Fibroblast of lung (primary cell): ENCODE measurements around the gene SMYD5. TPM values are rescaled to one million over a fixed set of nuclear protein-coding genes. Genes with fewer than 3 reads are reported as not detected.

ENCODE experiments used
- DNase-seq, 2 donors: peaks; one replicate each; pipeline versions ENCODE4 v3.0.0 to v3.0.0-alpha.2; 2010; ENCODE audit warnings: low read depth in 2 of 2
- H2AFZ ChIP-seq: 2 replicates; pipeline ENCODE4 v1.5.1; 2012; ENCODE audit warnings: low read length, control low read depth, inconsistent platforms
- H3K27ac ChIP-seq: 2 replicates; pipeline ENCODE4 v1.5.1; 2011; ENCODE audit warnings: low read length, control low read depth; ENCODE audit not compliant: insufficient read depth
- H3K27me3 ChIP-seq: 2 replicates; pipeline ENCODE4 v1.5.1; 2011; ENCODE audit warnings: mild to moderate bottlenecking, low read length; ENCODE audit not compliant: control insufficient read depth, insufficient read depth
- H3K36me3 ChIP-seq: 2 replicates; pipeline ENCODE4 v1.5.1; 2011; ENCODE audit warnings: low read length; ENCODE audit not compliant: control insufficient read depth, insufficient read depth
- H3K4me1 ChIP-seq: 2 replicates; pipeline ENCODE4 v1.5.1; 2011; ENCODE audit warnings: low read length; ENCODE audit not compliant: control insufficient read depth, insufficient read depth; ENCODE audit errors: extremely low read depth
- H3K4me2 ChIP-seq: 2 replicates; pipeline ENCODE4 v1.5.1; 2011; ENCODE audit warnings: low read length, control low read depth; ENCODE audit not compliant: insufficient read depth; ENCODE audit errors: extremely low read depth
- H3K4me3 ChIP-seq, 4 experiments: fragments of 200-600 bp in 1 of 4; sonication (generic) in 1 of 4; replicated peaks in 1 of 4; 2 replicates each; pipeline ENCODE4 v1.5.1; 2011 to 2016; ENCODE audit warnings: low read length in 4 of 4, low read depth in 3 of 4, mild to moderate bottlenecking in 3 of 4, control low read depth in 2 of 4, inconsistent platforms in 1 of 4, mixed read lengths in 1 of 4; ENCODE audit not compliant: insufficient read depth in 1 of 4; ENCODE audit errors: control extremely low read depth in 1 of 4
- H3K79me2 ChIP-seq: 2 replicates; pipeline ENCODE4 v1.5.1; 2012; ENCODE audit warnings: mild to moderate bottlenecking, low read length, inconsistent platforms; ENCODE audit not compliant: control insufficient read depth, insufficient read depth
- H3K9ac ChIP-seq: 2 replicates; pipeline ENCODE4 v1.5.1; 2011; ENCODE audit warnings: mild to moderate bottlenecking, low read length, control low read depth; ENCODE audit not compliant: insufficient read depth
- H3K9me3 ChIP-seq: 2 replicates; pipeline ENCODE4 v1.5.1; 2012; ENCODE audit warnings: low read depth, low read length; ENCODE audit not compliant: control insufficient read depth, insufficient read depth
- H4K20me1 ChIP-seq: 2 replicates; pipeline ENCODE4 v1.5.1; 2011; ENCODE audit warnings: low read length; ENCODE audit not compliant: control insufficient read depth, insufficient read depth; ENCODE audit errors: extremely low read depth
- EZH2 ChIP-seq: IDR thresholded peaks from 2 replicates; pipeline ENCODE4 v1.5.1; 2012; ENCODE audit warnings: low read length, control low read depth, mild to moderate bottlenecking; ENCODE audit errors: missing control alignments
- polyA plus RNA-seq, 2 donors: library from polyadenylated mRNA; depleted of rRNA in 1 of 2; stranded (reverse) in 1 of 2; unstranded in 1 of 2; fragments of >200 nt; gene quantifications; 2 replicates each; pipeline ENCODE4 v1.2.1, GENCODE V29; 2011 to 2012; ENCODE audit warnings: missing spikeins in 1 of 2
- total RNA-seq: library from RNA; depleted of rRNA; stranded (reverse); fragments of >200 nt; gene quantifications from 2 replicates; pipeline ENCODE4 v1.2.1, GENCODE V29; 2014
- TF ChIP-seq, protein P1 (sequence below), 2 donors: IDR thresholded peaks in 1 of 2; conservative IDR thresholded peaks in 1 of 2; 1 replicate in 1 of 2; 2 replicates in 1 of 2; pipeline ENCODE4 v1.5.1; 2011 to 2012; ENCODE audit warnings: low read length in 2 of 2, control low read depth in 1 of 2, inconsistent platforms in 1 of 2, low read depth in 1 of 2, mild to moderate bottlenecking in 1 of 2

The SMYD5 gene
- total and polyA plus RNA-seq, 2 donors (not counting 1 experiment from before 2014, with no cell fraction given): 16.9 to 19.0 TPM

DNA sequence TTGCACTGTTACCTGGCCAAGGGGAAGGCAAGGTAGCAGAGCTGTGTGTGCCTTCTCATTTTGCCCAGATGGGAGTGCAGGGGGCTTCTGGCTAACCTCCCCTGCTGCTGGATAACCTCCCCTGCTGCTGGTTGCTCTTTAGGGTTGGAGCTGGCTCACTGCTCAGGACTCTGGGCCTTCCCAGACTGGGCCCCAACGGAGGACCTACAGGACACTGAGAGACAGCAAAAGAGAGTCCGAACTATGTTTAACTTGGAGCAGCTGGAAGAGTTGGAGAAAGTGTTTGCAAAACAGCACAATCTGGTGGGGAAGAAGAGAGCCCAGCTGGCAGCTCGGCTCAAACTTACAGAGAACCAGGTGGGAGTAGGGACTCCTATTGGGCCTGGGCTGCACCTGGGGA lies 5.8 kb upstream of the SMYD5 start:
- H3K4me1 ChIP-seq: no peaks in the 10 kb centered on the region
- H4K20me1 ChIP-seq: no peaks in the 10 kb centered on the region
- no peak overlapping the region for H3K27ac ChIP-seq
- H3K36me3 ChIP-seq: no peaks in the 10 kb centered on the region
- DNase-seq: no peak
- no peaks in the 10 kb centered on the region for H3K9me3 ChIP-seq
- H2AFZ ChIP-seq: no peak overlapping the region
- H3K9ac ChIP-seq: no peak overlapping the region
- peaks cover 8% of the 10 kb centered on the region for H3K27me3 ChIP-seq
- no peak overlapping the region for H3K4me3 ChIP-seq
- H3K4me2 ChIP-seq: no peak overlapping the region
- no peak for TF ChIP-seq EZH2
- TF ChIP-seq, protein P1, sequence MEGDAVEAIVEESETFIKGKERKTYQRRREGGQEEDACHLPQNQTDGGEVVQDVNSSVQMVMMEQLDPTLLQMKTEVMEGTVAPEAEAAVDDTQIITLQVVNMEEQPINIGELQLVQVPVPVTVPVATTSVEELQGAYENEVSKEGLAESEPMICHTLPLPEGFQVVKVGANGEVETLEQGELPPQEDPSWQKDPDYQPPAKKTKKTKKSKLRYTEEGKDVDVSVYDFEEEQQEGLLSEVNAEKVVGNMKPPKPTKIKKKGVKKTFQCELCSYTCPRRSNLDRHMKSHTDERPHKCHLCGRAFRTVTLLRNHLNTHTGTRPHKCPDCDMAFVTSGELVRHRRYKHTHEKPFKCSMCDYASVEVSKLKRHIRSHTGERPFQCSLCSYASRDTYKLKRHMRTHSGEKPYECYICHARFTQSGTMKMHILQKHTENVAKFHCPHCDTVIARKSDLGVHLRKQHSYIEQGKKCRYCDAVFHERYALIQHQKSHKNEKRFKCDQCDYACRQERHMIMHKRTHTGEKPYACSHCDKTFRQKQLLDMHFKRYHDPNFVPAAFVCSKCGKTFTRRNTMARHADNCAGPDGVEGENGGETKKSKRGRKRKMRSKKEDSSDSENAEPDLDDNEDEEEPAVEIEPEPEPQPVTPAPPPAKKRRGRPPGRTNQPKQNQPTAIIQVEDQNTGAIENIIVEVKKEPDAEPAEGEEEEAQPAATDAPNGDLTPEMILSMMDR (conservative IDR thresholded peaks at IDR 0.05 in 1 of 2, IDR thresholded peaks at IDR 0.05 in 1 of 2; ENCODE audit: low read depth in 1 of 2, low read length in 2 of 2): no peak
- H3K79me2 ChIP-seq: no peaks in the 10 kb centered on the region

DNA sequence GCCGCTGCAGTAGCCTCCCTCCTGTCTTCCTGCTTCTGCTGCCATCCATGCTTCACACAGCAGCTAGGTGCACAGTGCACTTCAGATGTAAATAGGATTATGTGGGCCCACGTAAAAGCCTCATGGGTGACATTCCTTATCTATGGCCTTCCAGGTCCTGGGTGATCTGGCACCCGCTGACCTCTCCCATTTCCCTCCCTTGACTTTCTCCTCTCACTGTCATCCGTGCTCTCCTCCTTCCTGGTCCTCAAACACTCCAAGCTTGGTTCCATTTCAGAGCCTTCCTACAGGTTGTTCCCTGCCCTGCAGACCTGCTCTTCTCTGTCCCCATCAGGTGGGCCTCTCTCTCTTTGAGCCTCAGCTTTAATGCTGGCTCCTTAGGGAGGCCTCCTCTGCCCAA lies 4.0 kb upstream of the SMYD5 start:
- Histone ChIP-seq H3K9me3 (no peaks in the 10 kb centered on the region), H3K27me3 (no peaks in the 10 kb centered on the region), H2AFZ (no peak overlapping the region), H3K9ac (no peak overlapping the region), H3K4me1 (no peaks in the 10 kb centered on the region), H3K27ac (no peak overlapping the region), H3K36me3 (no peaks in the 10 kb centered on the region), H4K20me1 (no peaks in the 10 kb centered on the region), H3K4me3 (no peak overlapping the region), H3K4me2 (no peak overlapping the region), H3K79me2 (peaks cover 4% of the 10 kb centered on the region)
- no peak for DNase-seq
- TF ChIP-seq, protein P1 (conservative IDR thresholded peaks at IDR 0.05 in 1 of 2, IDR thresholded peaks at IDR 0.05 in 1 of 2; ENCODE audit: low read depth in 1 of 2, low read length in 2 of 2): no peak
- TF ChIP-seq EZH2: no peak

DNA sequence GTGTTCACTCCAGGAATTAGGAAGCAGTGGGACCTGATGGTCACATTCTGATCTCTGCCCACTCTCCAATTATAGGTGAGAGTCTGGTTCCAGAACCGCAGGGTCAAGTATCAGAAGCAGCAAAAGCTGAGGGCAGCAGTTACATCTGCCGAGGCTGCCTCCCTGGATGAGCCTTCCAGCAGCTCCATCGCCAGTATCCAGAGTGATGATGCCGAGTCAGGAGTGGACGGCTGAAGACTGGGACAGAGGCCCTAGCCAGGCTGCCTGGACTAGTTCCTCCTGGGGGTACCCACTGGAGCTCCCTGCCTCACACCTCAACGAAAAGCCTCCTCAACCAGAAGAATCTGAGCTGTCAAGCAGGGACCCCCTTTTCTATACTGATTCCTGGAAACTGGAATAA lies 3.3 kb upstream of the SMYD5 start:
- Histone ChIP-seq H3K27me3 (no peaks in the 10 kb centered on the region), H3K27ac (no peak overlapping the region), H3K4me3 (no peak overlapping the region), H2AFZ (no peak overlapping the region), H3K9me3 (no peaks in the 10 kb centered on the region), H4K20me1 (no peaks in the 10 kb centered on the region), H3K79me2 (peaks cover 10% of the 10 kb centered on the region), H3K36me3 (no peaks in the 10 kb centered on the region), H3K9ac (no peak overlapping the region), H3K4me1 (no peaks in the 10 kb centered on the region), H3K4me2 (no peak overlapping the region)
- TF ChIP-seq, protein P1 (conservative IDR thresholded peaks at IDR 0.05 in 1 of 2, IDR thresholded peaks at IDR 0.05 in 1 of 2; ENCODE audit: low read depth in 1 of 2, low read length in 2 of 2): no peak
- no peak for TF ChIP-seq EZH2
- no peak for DNase-seq
